Ascending aorta (tissue), 2 donors: ENCODE results near the gene SLC15A3. TPM values are rescaled to one million over a fixed set of nuclear protein-coding genes. Genes with fewer than 3 reads are reported as not detected.
"Not testable (repeated sequence)": the region's sequence is repeated elsewhere in the genome, so short reads cannot be mapped to it uniquely, and the experiment has no call there.

Source experiments
- DNase-seq, 2 donors: peaks; one replicate each; pipeline ENCODE4 v3.0.0-alpha.2; 2019; ENCODE audit warnings: low spot score in 2 of 2
- H3K27ac ChIP-seq, 2 donors: fragments of 200-600 bp; sonication (generic); one replicate each; pipeline ENCODE4 v1.5.1; 2016 to 2017; ENCODE audit warnings: mild to moderate bottlenecking in 1 of 2
- H3K27me3 ChIP-seq: fragments of 200-600 bp; sonication (generic); one replicate; pipeline ENCODE4 v1.5.1; 2017
- H3K36me3 ChIP-seq, 2 donors: fragments of 200-600 bp; sonication (generic); one replicate each; pipeline ENCODE4 v1.5.1; 2016
- H3K4me1 ChIP-seq, 2 donors: fragments of 200-600 bp; sonication (generic); one replicate each; pipeline ENCODE4 v1.5.1; 2016 to 2017; ENCODE audit warnings: mild to moderate bottlenecking in 1 of 2
- H3K4me3 ChIP-seq, 2 donors: fragments of 200-600 bp; sonication (generic); one replicate each; pipeline ENCODE4 v1.5.1; 2016 to 2017; ENCODE audit warnings: mild to moderate bottlenecking in 1 of 2
- H3K9me3 ChIP-seq, 2 donors: fragments of 200-600 bp; sonication (generic); one replicate each; pipeline ENCODE4 v1.5.1; 2016
- CTCF ChIP-seq, 3 experiments: fragments of 200-600 bp in 2 of 3; fragments of 450-650 bp in 1 of 3; sonication (generic) in 2 of 3; IDR thresholded peaks; one replicate each; pipeline ENCODE4 v1.5.1; 2016 to 2019; ENCODE audit warnings: antibody characterized with exemption in 3 of 3, mild to moderate bottlenecking in 1 of 3, moderate library complexity in 1 of 3
- intact Hi-C: fragments of 100-400 bp; cut with DNase I; formaldehyde crosslinking; loops from one replicate; pipeline ENCODE4 v1.15.1; 2023
- total RNA-seq: library from RNA; depleted of rRNA; stranded (reverse); fragments of >200 nt; gene quantifications from one replicate; pipeline ENCODE4 v1.1.0, GENCODE V29; 2016

Gene SLC15A3
- total RNA-seq, 1 donor from 2014 or later, result 27.1 TPM

DNA sequence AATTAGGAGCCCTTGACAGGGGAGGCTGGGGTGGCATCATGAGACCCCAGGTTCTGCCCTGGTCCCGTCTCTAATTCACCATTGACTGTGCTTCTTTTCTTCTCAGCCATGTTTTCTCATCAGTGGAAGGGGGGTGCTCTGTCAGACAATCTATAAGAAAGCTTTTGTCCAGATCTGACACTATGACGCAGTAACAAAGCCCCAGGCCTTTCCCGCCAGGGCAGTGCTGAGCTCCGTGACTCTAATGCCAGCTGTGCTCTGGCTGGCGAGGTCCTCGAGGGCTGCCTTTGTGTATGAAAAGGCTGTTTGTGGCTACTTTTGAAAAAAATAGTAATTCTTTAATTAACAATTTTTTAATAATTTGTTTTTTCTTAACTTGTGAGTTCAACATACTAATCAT, 22.8 kb upstream of the SLC15A3 start:
- no peaks in the 10 kb centered on the region for H3K4me1 ChIP-seq

GRCh38 chr11:60974316-60974715, 22.3 kb upstream of the SLC15A3 start:
- H3K27me3 ChIP-seq, H3K27ac ChIP-seq, H3K4me1 ChIP-seq, DNase-seq, H3K9me3 ChIP-seq, H3K36me3 ChIP-seq, intact Hi-C loops, H3K4me3 ChIP-seq: not testable (repeated sequence)

More for the DNA sequence above, 22.8 kb upstream of the SLC15A3 start:
- H3K9me3 ChIP-seq, result no peaks in the 10 kb centered on the region
- DNase-seq, result no peak
- intact Hi-C loops, result no loop called here
- no peak for TF ChIP-seq CTCF (IDR thresholded peaks at IDR 0.05)
- no peak overlapping the region for H3K27ac ChIP-seq
- no peak overlapping the region for H3K4me3 ChIP-seq
- no peaks in the 10 kb centered on the region for H3K27me3 ChIP-seq
- H3K36me3 ChIP-seq, result no peaks in the 10 kb centered on the region

DNA sequence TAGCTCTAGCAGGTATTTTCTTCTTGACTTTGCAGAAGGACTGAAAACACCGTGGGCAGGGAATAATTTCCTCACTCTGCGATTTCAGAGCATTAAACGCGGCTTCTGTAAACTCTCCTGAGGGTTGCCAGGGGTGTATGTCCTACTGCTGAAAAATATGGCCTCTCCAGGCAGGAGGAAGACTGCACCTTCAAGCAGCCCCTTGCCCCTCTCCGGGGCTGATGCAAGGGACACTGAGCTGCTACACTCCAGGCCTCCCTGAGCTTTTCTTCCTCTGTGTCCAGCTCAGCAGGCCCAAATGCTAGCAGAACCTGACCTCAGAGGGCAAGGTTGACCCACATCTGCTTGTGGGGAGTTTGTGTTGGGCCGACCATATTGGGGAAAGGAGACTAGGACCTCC, 21.7 kb upstream of the SLC15A3 start:
- H3K4me3 ChIP-seq, result no peak overlapping the region
- no peaks in the 10 kb centered on the region for H3K36me3 ChIP-seq
- no peak overlapping the region for H3K27ac ChIP-seq
- intact Hi-C loops, result no loop called here
- no peaks in the 10 kb centered on the region for H3K27me3 ChIP-seq
- no peaks in the 10 kb centered on the region for H3K4me1 ChIP-seq
- no peak for DNase-seq
- no peak for TF ChIP-seq CTCF (IDR thresholded peaks at IDR 0.05)
- H3K9me3 ChIP-seq, result no peaks in the 10 kb centered on the region

GRCh38 chr11:60972182-60973030, 20.4 kb upstream of the SLC15A3 start:
- Histone ChIP-seq H3K27ac (no peak overlapping the region), H3K4me3 (no peak overlapping the region)
- no peak for DNase-seq

DNA sequence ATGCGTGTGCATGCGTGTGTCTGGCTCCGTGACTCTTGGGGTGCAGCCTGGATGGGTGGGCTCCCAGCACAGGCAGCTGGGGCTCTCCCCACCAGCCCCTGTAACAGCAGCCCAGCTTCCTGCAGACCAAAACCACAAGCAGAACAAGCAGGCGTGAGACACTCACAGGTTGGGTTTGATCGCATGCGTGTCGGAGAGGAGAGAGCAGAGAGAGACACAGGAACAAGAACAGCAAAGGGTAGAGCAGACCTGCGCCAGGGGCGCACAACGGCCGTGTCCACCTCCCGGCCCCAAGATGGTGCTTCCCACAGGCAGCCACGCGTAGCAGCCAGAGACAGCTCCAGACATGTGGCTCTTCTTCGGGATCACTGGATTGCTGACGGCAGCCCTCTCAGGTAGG, 19.5 kb upstream of the SLC15A3 start, which contains the start of gene CD6:
Gene CD6 (plus strand): TSS at position 161 of the 400 bp plus-strand sequence. CDS start 186 bp downstream, at position 347.
- no peaks in the 10 kb centered on the region for H3K9me3 ChIP-seq
- no peaks in the 10 kb centered on the region for H3K36me3 ChIP-seq
- no peak within 1 kb of the TSS for H3K4me3 ChIP-seq
- no peaks in the 10 kb centered on the region for H3K27me3 ChIP-seq
- no peak for TF ChIP-seq CTCF (IDR thresholded peaks at IDR 0.05)
- H3K27ac ChIP-seq, result no peak within 1 kb of the TSS
- DNase-seq, result no peak
- no peaks in the 10 kb centered on the region for H3K4me1 ChIP-seq
- intact Hi-C loops, result no loop called here

More at GRCh38 chr11:60972182-60973030, 20.4 kb upstream of the SLC15A3 start:
- intact Hi-C loops, result no loop called here
- H3K4me1 ChIP-seq, result no peaks in the 10 kb centered on the region
- no peaks in the 10 kb centered on the region for H3K36me3 ChIP-seq
- H3K9me3 ChIP-seq, result no peaks in the 10 kb centered on the region
- no peaks in the 10 kb centered on the region for H3K27me3 ChIP-seq
- TF ChIP-seq CTCF (IDR thresholded peaks at IDR 0.05), result no peak

- H3K27me3 ChIP-seq, result no peaks in the 10 kb centered on the region
- no peaks in the 10 kb centered on the region for H3K36me3 ChIP-seq
- H3K9me3 ChIP-seq, result no peaks in the 10 kb centered on the region
- no peaks in the 10 kb centered on the region for H3K4me1 ChIP-seq
- TF ChIP-seq CTCF (IDR thresholded peaks at IDR 0.05), result no peak
- DNase-seq, result no peak
- no peak overlapping the region for H3K27ac ChIP-seq
- intact Hi-C loops, result no loop called here
- no peak overlapping the region for H3K4me3 ChIP-seq
These were observed 18.9 kb upstream of the SLC15A3 start for GRCh38 chr11:60970890-60971289.
